ENCODE results near the gene ABCD3. TPM values are rescaled to one million over a fixed set of nuclear protein-coding genes. Genes with fewer than 3 reads are reported as not detected.

Gene ABCD3
- total RNA-seq, 4 donors from 2014 or later = 37.9 to 90.2 (median 51.9) TPM

DNA sequence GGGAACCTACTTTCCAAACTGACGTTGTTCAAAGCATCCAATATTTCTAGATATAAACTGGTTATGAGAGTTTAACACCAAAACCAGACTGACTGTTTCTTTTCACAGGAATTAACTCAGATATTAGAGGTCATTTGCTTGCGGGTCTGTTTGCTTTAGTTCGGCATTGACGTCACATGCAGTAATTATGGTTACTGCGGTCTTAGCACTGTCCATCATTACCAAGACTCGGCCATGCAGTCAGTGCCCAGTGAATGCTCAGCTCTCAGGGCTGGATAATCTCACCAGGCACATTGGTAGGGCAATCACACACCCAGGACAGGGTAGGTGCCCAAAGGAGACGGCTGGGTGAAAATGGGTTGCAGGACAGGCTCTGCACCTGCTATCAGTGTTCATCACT, 133.3 kb downstream of the ABCD3 start:
- DNase-seq (ENCODE audit: low spot score in 2 of 2) = no peak
- Histone ChIP-seq H3K27me3 (no peaks in the 10 kb centered on the region), H3K36me3 (no peaks in the 10 kb centered on the region), H3K9me3 (no peaks in the 10 kb centered on the region), H3K4me1 (peaks cover 0 to 11% (median 0%) of the 10 kb centered on the region in 4 donors), H3K4me3 (no peak overlapping the region), H3K27ac (no peak overlapping the region)
- TF ChIP-seq, protein P1, sequence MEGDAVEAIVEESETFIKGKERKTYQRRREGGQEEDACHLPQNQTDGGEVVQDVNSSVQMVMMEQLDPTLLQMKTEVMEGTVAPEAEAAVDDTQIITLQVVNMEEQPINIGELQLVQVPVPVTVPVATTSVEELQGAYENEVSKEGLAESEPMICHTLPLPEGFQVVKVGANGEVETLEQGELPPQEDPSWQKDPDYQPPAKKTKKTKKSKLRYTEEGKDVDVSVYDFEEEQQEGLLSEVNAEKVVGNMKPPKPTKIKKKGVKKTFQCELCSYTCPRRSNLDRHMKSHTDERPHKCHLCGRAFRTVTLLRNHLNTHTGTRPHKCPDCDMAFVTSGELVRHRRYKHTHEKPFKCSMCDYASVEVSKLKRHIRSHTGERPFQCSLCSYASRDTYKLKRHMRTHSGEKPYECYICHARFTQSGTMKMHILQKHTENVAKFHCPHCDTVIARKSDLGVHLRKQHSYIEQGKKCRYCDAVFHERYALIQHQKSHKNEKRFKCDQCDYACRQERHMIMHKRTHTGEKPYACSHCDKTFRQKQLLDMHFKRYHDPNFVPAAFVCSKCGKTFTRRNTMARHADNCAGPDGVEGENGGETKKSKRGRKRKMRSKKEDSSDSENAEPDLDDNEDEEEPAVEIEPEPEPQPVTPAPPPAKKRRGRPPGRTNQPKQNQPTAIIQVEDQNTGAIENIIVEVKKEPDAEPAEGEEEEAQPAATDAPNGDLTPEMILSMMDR (IDR thresholded peaks at IDR 0.05) = no peak
- no peak for TF ChIP-seq POLR2A (IDR thresholded peaks at IDR 0.05)
- no peak for TF ChIP-seq EP300 (IDR thresholded peaks at IDR 0.05)
- WGBS, 2 donors = 93 to 94% methylated on average over 7 of the region's 7 CpGs

DNA sequence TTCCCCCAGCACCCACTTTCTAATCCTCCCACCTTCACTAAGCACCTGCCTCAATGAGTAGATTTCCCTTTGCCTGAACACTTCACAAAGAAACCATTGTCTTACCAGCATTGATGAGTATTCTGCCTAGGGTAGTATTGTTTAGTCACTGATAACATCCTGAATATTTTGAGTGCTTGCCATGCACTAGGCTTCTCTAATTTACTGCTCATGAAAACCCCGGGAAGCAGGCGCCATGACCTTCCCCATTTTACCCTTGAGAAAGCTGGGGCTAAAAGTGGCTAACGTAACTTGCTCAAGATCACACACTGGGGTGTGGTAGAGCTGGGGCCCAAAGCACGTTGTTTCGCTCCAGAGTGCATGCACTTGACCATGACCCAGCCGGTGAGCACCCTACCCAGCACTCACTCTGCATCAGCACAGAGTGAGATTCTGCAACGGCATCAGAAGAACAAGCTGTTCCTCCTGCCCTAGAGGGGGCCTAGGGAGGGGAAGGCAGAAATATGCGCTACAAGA, 133.9 kb downstream of the ABCD3 start:
- no peaks in the 10 kb centered on the region for H3K9me3 ChIP-seq
- H3K4me1 ChIP-seq = peaks cover 0 to 11% (median 0%) of the 10 kb centered on the region in 4 donors
- H3K27ac ChIP-seq = no peak overlapping the region
- H3K4me3 ChIP-seq = no peak overlapping the region
- no peaks in the 10 kb centered on the region for H3K36me3 ChIP-seq
- 64 to 69% methylated on average over 8 of the region's 8 CpGs for WGBS, 2 donors
- no peak for TF ChIP-seq POLR2A (IDR thresholded peaks at IDR 0.05)
- peak in 1 of 2 donors; percentile 50 for TF ChIP-seq EP300 (IDR thresholded peaks at IDR 0.05)
- TF ChIP-seq, protein P1 (IDR thresholded peaks at IDR 0.05) = no peak
- no peak for DNase-seq (ENCODE audit: low spot score in 2 of 2)
- no peaks in the 10 kb centered on the region for H3K27me3 ChIP-seq

DNA sequence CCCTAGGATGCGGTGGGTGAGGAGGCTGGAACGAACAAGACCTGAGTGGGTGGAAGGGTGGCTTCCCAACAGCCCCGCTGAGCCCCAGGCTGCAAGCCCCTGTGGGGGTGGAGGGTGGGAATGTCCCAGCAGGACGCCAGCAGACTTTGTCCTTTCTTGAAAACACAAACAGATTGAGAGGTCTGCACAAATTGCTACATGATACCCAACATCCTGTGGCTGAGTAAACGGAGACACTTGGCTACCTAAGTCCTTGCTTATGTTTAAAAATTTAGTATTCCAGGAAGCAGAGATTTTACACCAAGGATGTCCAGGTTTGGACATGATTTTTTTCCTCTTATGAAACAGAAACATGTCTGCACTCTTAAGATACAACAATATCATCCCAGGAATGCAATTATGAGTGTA, 135.1 kb downstream of the ABCD3 start:
- H3K9me3 ChIP-seq = no peaks in the 10 kb centered on the region
- no peak for DNase-seq (ENCODE audit: low spot score in 2 of 2)
- peaks cover 0 to 11% (median 0%) of the 10 kb centered on the region in 4 donors for H3K4me1 ChIP-seq
- H3K27ac ChIP-seq = peak overlapping the region in 1 of 4 donors; percentile 13
- TF ChIP-seq POLR2A (IDR thresholded peaks at IDR 0.05) (no peak), EP300 (IDR thresholded peaks at IDR 0.05) (no peak)
- TF ChIP-seq, protein P1 (IDR thresholded peaks at IDR 0.05) = no peak
- peaks cover 0 to 3% of the 10 kb centered on the region in 2 donors for H3K27me3 ChIP-seq
- WGBS, 2 donors = 33 to 37% methylated on average over 5 of the region's 5 CpGs
- no peaks in the 10 kb centered on the region for H3K36me3 ChIP-seq
- H3K4me3 ChIP-seq = no peak overlapping the region

DNA sequence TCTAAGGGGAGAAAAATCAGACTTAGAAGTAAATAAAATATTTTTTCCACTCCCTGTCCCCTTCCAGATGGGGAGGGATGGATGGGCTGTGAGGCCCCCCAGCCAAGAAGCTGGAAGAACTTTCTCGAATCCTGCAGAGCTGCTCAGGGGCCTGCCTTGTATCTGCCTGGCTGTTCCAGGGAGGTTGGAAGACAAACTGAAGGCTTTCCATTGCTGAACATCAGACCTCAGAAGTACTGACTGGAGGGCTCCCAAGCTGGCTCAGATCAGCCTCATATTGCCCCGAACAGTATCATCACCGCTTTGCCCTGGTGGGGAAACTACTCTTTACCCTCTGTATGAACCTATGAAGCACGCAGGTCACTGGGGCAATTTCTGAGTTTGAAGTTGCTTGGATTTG, 135.7 kb downstream of the ABCD3 start:
- WGBS, 2 donors = 71 to 89% methylated on average over 4 of the region's 4 CpGs
- Histone ChIP-seq H3K9me3 (no peaks in the 10 kb centered on the region), H3K27ac (no peak overlapping the region), H3K36me3 (no peaks in the 10 kb centered on the region), H3K27me3 (peaks cover 0 to 3% of the 10 kb centered on the region in 2 donors), H3K4me3 (no peak overlapping the region), H3K4me1 (peaks cover 0 to 11% (median 0%) of the 10 kb centered on the region in 4 donors)
- DNase-seq (ENCODE audit: low spot score in 2 of 2) = no peak
- TF ChIP-seq POLR2A (IDR thresholded peaks at IDR 0.05) (no peak), EP300 (IDR thresholded peaks at IDR 0.05) (no peak)
- TF ChIP-seq, protein P1 (IDR thresholded peaks at IDR 0.05) = no peak

DNA sequence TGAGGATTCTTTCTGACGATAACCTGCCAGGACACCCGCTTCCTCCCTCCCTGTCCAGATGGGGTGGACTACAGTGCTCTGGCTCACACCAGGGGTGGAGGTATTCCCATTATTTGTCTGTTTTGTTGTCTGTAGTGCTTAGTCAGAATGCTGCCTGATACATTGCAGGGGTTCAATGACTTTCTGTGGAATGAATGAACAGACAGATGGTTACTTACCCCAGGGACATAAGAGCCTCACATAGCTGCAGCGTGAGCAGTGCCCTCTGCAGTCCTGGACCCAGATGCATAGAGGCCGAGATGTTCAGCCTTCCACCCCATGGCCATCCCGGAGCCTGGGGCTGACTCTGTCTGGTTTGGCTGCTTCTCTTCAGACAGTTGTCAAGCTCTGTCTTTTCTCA, 136.4 kb downstream of the ABCD3 start:
- no peaks in the 10 kb centered on the region for H3K36me3 ChIP-seq
- DNase-seq (ENCODE audit: low spot score in 2 of 2) = no peak
- TF ChIP-seq POLR2A (IDR thresholded peaks at IDR 0.05) (no peak), EP300 (IDR thresholded peaks at IDR 0.05) (no peak)
- TF ChIP-seq, protein P1 (IDR thresholded peaks at IDR 0.05) = no peak
- peaks cover 0 to 3% of the 10 kb centered on the region in 2 donors for H3K27me3 ChIP-seq
- 90 to 93% methylated on average over 5 of the region's 5 CpGs for WGBS, 2 donors
- peaks cover 0 to 11% (median 0%) of the 10 kb centered on the region in 4 donors for H3K4me1 ChIP-seq
- H3K4me3 ChIP-seq = no peak overlapping the region
- H3K9me3 ChIP-seq = no peaks in the 10 kb centered on the region
- no peak overlapping the region for H3K27ac ChIP-seq

All from tibial nerve (tissue), 4 donors.